ENCODE results near the gene CSDE1.
A peak's percentile ranks its signal among the peaks of the same experiment; 100 is the strongest.

CSDE1 gene

DNA sequence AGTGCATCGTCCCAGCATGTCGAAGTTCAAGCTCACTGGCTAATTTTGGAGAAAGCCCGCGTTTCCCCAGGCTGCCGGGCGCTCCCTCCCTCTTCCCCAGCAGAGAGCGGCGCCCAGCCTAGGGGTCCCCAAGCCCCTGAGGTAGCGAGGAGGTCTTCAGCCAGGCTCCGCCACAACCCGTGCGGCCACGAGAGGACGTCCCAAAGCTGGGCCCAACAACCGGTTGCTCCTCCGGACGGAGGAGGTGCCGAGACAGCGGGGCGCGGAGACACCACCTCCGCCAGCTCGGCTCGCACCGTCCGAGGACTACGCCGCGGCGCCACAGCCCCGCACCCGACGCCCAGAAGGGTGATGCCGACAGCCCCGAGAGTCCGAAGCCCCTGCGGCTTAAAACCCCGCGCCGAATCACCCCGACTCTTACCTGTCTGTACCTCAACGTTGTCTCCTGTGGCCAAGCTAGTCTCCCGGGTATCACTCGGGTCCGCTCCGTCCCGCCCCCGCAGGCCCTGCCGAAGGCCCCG is 88.2 kb downstream of the CSDE1 start, which contains the start of gene DENND2C:
Gene DENND2C, minus strand, starts transcription at position 488 of the 521 bp plus-strand sequence. CDS start 44,065 bp downstream, outside the sequence.
- H3K27ac ChIP-seq = peak within 1 kb of the TSS; percentile 96
- POLR2A ChIA-PET (ENCODE audit: low non-redundant PET) = interaction anchor here (0.7 kb wide), 1 partner anchor 59 kb away, joined by 4 read pairs; no protein-coding TSS in a partner anchor
- CTCF ChIA-PET = interaction anchor here (0.5 to 1.1 kb wide), 2 partner anchors 245 to 323 kb away, joined by 3 to 4 read pairs; no protein-coding TSS in a partner anchor
- TF ChIP-seq, protein P1, sequence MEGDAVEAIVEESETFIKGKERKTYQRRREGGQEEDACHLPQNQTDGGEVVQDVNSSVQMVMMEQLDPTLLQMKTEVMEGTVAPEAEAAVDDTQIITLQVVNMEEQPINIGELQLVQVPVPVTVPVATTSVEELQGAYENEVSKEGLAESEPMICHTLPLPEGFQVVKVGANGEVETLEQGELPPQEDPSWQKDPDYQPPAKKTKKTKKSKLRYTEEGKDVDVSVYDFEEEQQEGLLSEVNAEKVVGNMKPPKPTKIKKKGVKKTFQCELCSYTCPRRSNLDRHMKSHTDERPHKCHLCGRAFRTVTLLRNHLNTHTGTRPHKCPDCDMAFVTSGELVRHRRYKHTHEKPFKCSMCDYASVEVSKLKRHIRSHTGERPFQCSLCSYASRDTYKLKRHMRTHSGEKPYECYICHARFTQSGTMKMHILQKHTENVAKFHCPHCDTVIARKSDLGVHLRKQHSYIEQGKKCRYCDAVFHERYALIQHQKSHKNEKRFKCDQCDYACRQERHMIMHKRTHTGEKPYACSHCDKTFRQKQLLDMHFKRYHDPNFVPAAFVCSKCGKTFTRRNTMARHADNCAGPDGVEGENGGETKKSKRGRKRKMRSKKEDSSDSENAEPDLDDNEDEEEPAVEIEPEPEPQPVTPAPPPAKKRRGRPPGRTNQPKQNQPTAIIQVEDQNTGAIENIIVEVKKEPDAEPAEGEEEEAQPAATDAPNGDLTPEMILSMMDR (conservative IDR thresholded peaks at IDR 0.05; ENCODE audit: low read depth) = no peak
- no peak for DNase-seq (ENCODE audit: low spot score)

GRCh38 chr1:114668784-114669561 is 88.8 kb downstream of the CSDE1 start:
- TF ChIP-seq, protein P1 (conservative IDR thresholded peaks at IDR 0.05; ENCODE audit: low read depth) = no peak
- POLR2A ChIA-PET (ENCODE audit: low non-redundant PET) = interaction anchor here (0.7 kb wide), 2 partner anchors 58 kb away, joined by 3 to 4 read pairs; no protein-coding TSS in a partner anchor
- peak overlapping the region; percentile 96 for H3K27ac ChIP-seq
- peak; percentile 62 for DNase-seq (ENCODE audit: low spot score)
- CTCF ChIA-PET = interaction anchor here (0.5 to 1.1 kb wide), 2 partner anchors 245 to 322 kb away, joined by 3 to 4 read pairs; no protein-coding TSS in a partner anchor

DNA sequence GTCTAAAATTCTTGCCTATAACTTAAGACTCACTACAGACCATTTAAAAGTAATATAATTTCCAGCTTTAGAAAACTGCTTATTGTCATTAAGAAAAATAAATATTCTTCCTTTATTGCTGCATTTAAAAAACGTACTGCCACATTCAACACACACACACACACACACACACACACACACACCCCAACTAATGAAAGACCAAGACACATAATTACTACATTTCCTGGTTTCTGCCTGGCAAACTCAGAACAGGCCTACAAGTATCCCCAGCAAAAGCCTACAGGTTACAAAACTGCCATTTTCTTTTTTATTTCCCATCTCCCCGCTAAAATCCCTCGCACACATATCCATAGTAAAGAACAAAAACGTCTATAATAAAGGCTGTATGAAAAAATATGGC is 89.4 kb downstream of the CSDE1 start:
- CTCF ChIA-PET = interaction anchor here (0.6 kb wide), 2 partner anchors 67 to 1147 kb away, joined by 3 to 4 read pairs; no protein-coding TSS in a partner anchor
- POLR2A ChIA-PET (ENCODE audit: low non-redundant PET) = interaction anchor here (0.7 kb wide), 1 partner anchor 57 kb away, joined by 3 read pairs; no protein-coding TSS in a partner anchor
- H3K27ac ChIP-seq = no peak overlapping the region
- no peak for DNase-seq (ENCODE audit: low spot score)
- TF ChIP-seq, protein P1 (conservative IDR thresholded peaks at IDR 0.05; ENCODE audit: low read depth) = no peak

DNA sequence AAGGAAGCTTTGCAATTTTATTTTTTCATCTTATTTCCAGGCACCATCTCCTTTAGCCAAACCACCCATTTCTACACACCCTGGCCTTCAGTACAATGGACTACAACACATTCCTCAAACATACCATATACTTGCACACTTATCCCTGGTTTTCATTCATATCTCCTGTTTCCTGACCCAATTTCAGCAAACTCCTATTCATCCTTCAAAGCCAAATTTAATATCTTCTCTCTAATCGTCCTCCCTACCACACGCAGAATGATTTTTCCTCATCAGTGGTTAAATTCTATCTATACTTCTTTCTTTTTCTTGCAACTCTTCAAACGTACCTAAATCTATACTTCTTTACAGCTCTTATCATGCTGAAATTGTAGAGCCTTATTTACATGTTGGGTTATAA is 90.8 kb downstream of the CSDE1 start:
- ChIA-PET CTCF (no interaction called here), POLR2A (ENCODE audit: low non-redundant PET) (no interaction called here)
- DNase-seq (ENCODE audit: low spot score) = no peak
- no peak overlapping the region for H3K27ac ChIP-seq
- TF ChIP-seq, protein P1 (conservative IDR thresholded peaks at IDR 0.05; ENCODE audit: low read depth) = no peak
